Measurements from ENCODE around the gene TMEM132D. TPM values are rescaled to one million over a fixed set of nuclear protein-coding genes. Genes with fewer than 3 reads are reported as not detected.

Gene TMEM132D
- total RNA-seq, 2 experiments from 2014 or later = not detected

DNA sequence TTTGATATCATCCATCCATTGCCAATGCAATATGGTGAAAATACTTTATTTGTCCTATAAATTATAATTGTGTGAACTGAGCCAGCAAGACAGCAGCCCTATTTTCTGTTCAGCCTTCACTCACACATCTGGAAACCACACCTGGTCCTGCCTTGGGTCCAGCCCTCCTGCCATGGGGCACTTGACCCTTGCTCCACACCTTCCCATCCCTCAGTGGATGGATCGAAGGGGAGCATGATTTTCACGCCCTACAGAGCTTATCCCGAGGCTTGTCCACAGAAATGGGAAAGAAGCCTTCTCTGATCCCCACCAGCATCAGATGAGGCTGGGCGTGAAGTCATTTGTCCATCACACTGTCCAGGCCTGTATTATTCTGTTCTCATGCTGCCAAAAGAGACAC, 10.1 kb downstream of the TMEM132D start:
- no peaks in the 10 kb centered on the region for H3K79me2 ChIP-seq (ENCODE audit: insufficient read depth, low read depth, low read length)
- no peak overlapping the region for H3K4me2 ChIP-seq (ENCODE audit: low read length)
- H3K36me3 ChIP-seq (ENCODE audit: insufficient read depth, low read length) = no peaks in the 10 kb centered on the region
- no peak for TF ChIP-seq EZH2phosphoT487 (IDR thresholded peaks at IDR 0.05; ENCODE audit: borderline replicate concordance, low read depth, low read length)
- TF ChIP-seq, protein P1, sequence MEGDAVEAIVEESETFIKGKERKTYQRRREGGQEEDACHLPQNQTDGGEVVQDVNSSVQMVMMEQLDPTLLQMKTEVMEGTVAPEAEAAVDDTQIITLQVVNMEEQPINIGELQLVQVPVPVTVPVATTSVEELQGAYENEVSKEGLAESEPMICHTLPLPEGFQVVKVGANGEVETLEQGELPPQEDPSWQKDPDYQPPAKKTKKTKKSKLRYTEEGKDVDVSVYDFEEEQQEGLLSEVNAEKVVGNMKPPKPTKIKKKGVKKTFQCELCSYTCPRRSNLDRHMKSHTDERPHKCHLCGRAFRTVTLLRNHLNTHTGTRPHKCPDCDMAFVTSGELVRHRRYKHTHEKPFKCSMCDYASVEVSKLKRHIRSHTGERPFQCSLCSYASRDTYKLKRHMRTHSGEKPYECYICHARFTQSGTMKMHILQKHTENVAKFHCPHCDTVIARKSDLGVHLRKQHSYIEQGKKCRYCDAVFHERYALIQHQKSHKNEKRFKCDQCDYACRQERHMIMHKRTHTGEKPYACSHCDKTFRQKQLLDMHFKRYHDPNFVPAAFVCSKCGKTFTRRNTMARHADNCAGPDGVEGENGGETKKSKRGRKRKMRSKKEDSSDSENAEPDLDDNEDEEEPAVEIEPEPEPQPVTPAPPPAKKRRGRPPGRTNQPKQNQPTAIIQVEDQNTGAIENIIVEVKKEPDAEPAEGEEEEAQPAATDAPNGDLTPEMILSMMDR (conservative IDR thresholded peaks at IDR 0.05; ENCODE audit: low read length) = no peak
- no peak overlapping the region for H3K27ac ChIP-seq (ENCODE audit: low read depth, low read length, poor library complexity, severe bottlenecking)
- no peaks in the 10 kb centered on the region for H4K20me1 ChIP-seq (ENCODE audit: insufficient read depth, low read length)
- CTCF ChIA-PET (ENCODE audit: unreplicated experiment) = no interaction called here
- no peaks in the 10 kb centered on the region for H3K4me1 ChIP-seq (ENCODE audit: insufficient read depth, low read length, poor library complexity, severe bottlenecking)
- no peak overlapping the region for H3K4me3 ChIP-seq (ENCODE audit: low read depth, low read length, poor library complexity, severe bottlenecking)
- H3K9me3 ChIP-seq (ENCODE audit: low read length) = no peaks in the 10 kb centered on the region
- POLR2A ChIA-PET = no interaction called here
- H3K9me2 ChIP-seq (ENCODE audit: insufficient read depth, low read length) = no peaks in the 10 kb centered on the region
- DNase-seq (ENCODE audit: low spot score) = no peak
- no TSS peak for BruUV-seq (replicated peaks)
- H2AFZ ChIP-seq (ENCODE audit: low read length) = no peak overlapping the region
- intact Hi-C loops (cut with micrococcal nuclease; ENCODE audit: unreplicated experiment) = no loop called here

GRCh38 chr12:129887101-129887500, 16.7 kb downstream of the TMEM132D start:
- H3K4me1 ChIP-seq (ENCODE audit: insufficient read depth, low read length, poor library complexity, severe bottlenecking) = no peaks in the 10 kb centered on the region
- DNase-seq (ENCODE audit: low spot score) = no peak
- intact Hi-C loops (cut with micrococcal nuclease; ENCODE audit: unreplicated experiment) = no loop called here
- H4K20me1 ChIP-seq (ENCODE audit: insufficient read depth, low read length) = no peaks in the 10 kb centered on the region
- no peak overlapping the region for H3K27ac ChIP-seq (ENCODE audit: low read depth, low read length, poor library complexity, severe bottlenecking)
- H3K9me3 ChIP-seq (ENCODE audit: low read length) = no peaks in the 10 kb centered on the region
- H2AFZ ChIP-seq (ENCODE audit: low read length) = no peak overlapping the region
- BruUV-seq (replicated peaks) = no TSS peak
- H3K9me2 ChIP-seq (ENCODE audit: insufficient read depth, low read length) = no peaks in the 10 kb centered on the region
- CTCF ChIA-PET (ENCODE audit: unreplicated experiment) = no interaction called here
- H3K4me3 ChIP-seq (ENCODE audit: low read depth, low read length, poor library complexity, severe bottlenecking) = no peak overlapping the region
- POLR2A ChIA-PET = no interaction called here
- no peak overlapping the region for H3K4me2 ChIP-seq (ENCODE audit: low read length)
- H3K79me2 ChIP-seq (ENCODE audit: insufficient read depth, low read depth, low read length) = no peaks in the 10 kb centered on the region
- H3K36me3 ChIP-seq (ENCODE audit: insufficient read depth, low read length) = no peaks in the 10 kb centered on the region
- no peak for TF ChIP-seq EZH2phosphoT487 (IDR thresholded peaks at IDR 0.05; ENCODE audit: borderline replicate concordance, low read depth, low read length)
- TF ChIP-seq, protein P1 (conservative IDR thresholded peaks at IDR 0.05; ENCODE audit: low read length) = no peak

- Histone ChIP-seq H3K4me2 (ENCODE audit: low read length) (no peak overlapping the region), H3K27ac (ENCODE audit: low read depth, low read length, poor library complexity, severe bottlenecking) (no peak overlapping the region), H3K79me2 (ENCODE audit: insufficient read depth, low read depth, low read length) (no peaks in the 10 kb centered on the region), H3K9me3 (ENCODE audit: low read length) (no peaks in the 10 kb centered on the region), H2AFZ (ENCODE audit: low read length) (no peak overlapping the region), H3K4me1 (ENCODE audit: insufficient read depth, low read length, poor library complexity, severe bottlenecking) (no peaks in the 10 kb centered on the region), H4K20me1 (ENCODE audit: insufficient read depth, low read length) (no peaks in the 10 kb centered on the region), H3K9me2 (ENCODE audit: insufficient read depth, low read length) (no peaks in the 10 kb centered on the region), H3K36me3 (ENCODE audit: insufficient read depth, low read length) (no peaks in the 10 kb centered on the region), H3K4me3 (ENCODE audit: low read depth, low read length, poor library complexity, severe bottlenecking) (no peak overlapping the region)
- ChIA-PET CTCF (ENCODE audit: unreplicated experiment) (no interaction called here), POLR2A (no interaction called here)
- TF ChIP-seq, protein P1 (conservative IDR thresholded peaks at IDR 0.05; ENCODE audit: low read length) = no peak
- TF ChIP-seq EZH2phosphoT487 (IDR thresholded peaks at IDR 0.05; ENCODE audit: borderline replicate concordance, low read depth, low read length) = no peak
- DNase-seq (ENCODE audit: low spot score) = no peak
- no TSS peak for BruUV-seq (replicated peaks)
- intact Hi-C loops (cut with micrococcal nuclease; ENCODE audit: unreplicated experiment) = no loop called here
These were observed 17.3 kb downstream of the TMEM132D start for GRCh38 chr12:129886541-129886940.

All from OCI-LY7 (cell line).